H1 (cell line): ENCODE measurements around the gene TMEM106C. TPM values are rescaled to one million over a fixed set of nuclear protein-coding genes. Genes with fewer than 3 reads are reported as not detected.

Source experiments
- ATF3 ChIP-seq: IDR thresholded peaks from 2 replicates; pipeline ENCODE4 v1.6.1; 2011; ENCODE audit warnings: low read depth, mild to moderate bottlenecking, low read length; ENCODE audit not compliant: insufficient read depth
- CTCF ChIP-seq, 3 experiments: IDR thresholded peaks; 1 replicate in 2 of 3; 2 replicates in 1 of 3; pipeline versions ENCODE4 v1.5.1 to v1.6.1; 2011; ENCODE audit warnings: low read length in 3 of 3, mild to moderate bottlenecking in 3 of 3, inconsistent platforms in 2 of 3, low read depth in 1 of 3, moderate library complexity in 1 of 3; ENCODE audit not compliant: insufficient read depth in 1 of 3; ENCODE audit errors: control extremely low read depth in 1 of 3
- EP300 ChIP-seq, 2 experiments: IDR thresholded peaks; 1 replicate in 1 of 2; 2 replicates in 1 of 2; pipeline ENCODE4 v1.6.1; 2011 to 2012; ENCODE audit warnings: low read depth in 2 of 2, low read length in 2 of 2, mild to moderate bottlenecking in 2 of 2, borderline replicate concordance in 1 of 2, inconsistent platforms in 1 of 2, moderate library complexity in 1 of 2
- MAX ChIP-seq: IDR thresholded peaks from 2 replicates; pipeline ENCODE4 v1.6.1; 2012; ENCODE audit warnings: inconsistent platforms
- POLR2AphosphoS5 ChIP-seq: IDR thresholded peaks from 2 replicates; pipeline ENCODE4 v1.6.1; 2011; ENCODE audit warnings: low read depth, low read length
- RAD21 ChIP-seq, 2 experiments: IDR thresholded peaks in 1 of 2; conservative IDR thresholded peaks in 1 of 2; 2 replicates each; pipeline ENCODE4 v1.6.1; 2011; ENCODE audit warnings: low read depth in 2 of 2, low read length in 2 of 2, improper control_type of control experiment in 1 of 2, inconsistent platforms in 1 of 2, mild to moderate bottlenecking in 1 of 2, moderate library complexity in 1 of 2
- RXRA ChIP-seq: IDR thresholded peaks from 2 replicates; pipeline ENCODE4 v1.6.1; 2011; ENCODE audit warnings: low read depth, mild to moderate bottlenecking, low read length, moderate library complexity; ENCODE audit not compliant: insufficient read depth
- TBP ChIP-seq: IDR thresholded peaks from 2 replicates; pipeline ENCODE4 v1.6.1; 2011; ENCODE audit warnings: low read depth, low read length, improper control_type of control experiment
- TEAD4 ChIP-seq: IDR thresholded peaks from 2 replicates; pipeline ENCODE4 v1.6.1; 2012; ENCODE audit warnings: low read depth, low read length, inconsistent platforms, mixed read lengths
- polyA plus RNA-seq, 7 experiments: library from polyadenylated mRNA; depleted of rRNA in 3 of 7; stranded (reverse) in 5 of 7; unstranded in 2 of 7; fragments of >200 nt in 5 of 7; fragments of 200-250 nt in 2 of 7; gene quantifications; 1 replicate in 5 of 7; 2 replicates in 1 of 7; 4 replicates in 1 of 7; pipeline versions ENCODE4 v1.2.1 to v1.2.3, GENCODE V29; 2011 to 2013; ENCODE audit warnings: missing spikeins in 2 of 7, mixed read lengths in 2 of 7
- total RNA-seq: library from RNA; stranded (reverse); fragmentation: NEBNext Ultra II Directional; extraction: Animal tissue kit (Norgen Biotek cat#: 25700); gene quantifications from 2 replicates; pipeline ENCODE4 v1.2.1, GENCODE V29; 2021

TMEM106C gene
- total and polyA plus RNA-seq, 2 of the 8 experiments (the other 6 are each of a cell fraction or from before 2014, with no cell fraction given): 36.6 to 45.3 TPM

- TF ChIP-seq EP300 (IDR thresholded peaks at IDR 0.05; ENCODE audit: borderline replicate concordance in 1 of 2, low read depth in 2 of 2, low read length in 2 of 2): no peak
- 0 out of 2 replicates have a peak, but pooled peaks have one; percentile 25 for TF ChIP-seq TBP
- peak in 1 of 2 experiments; percentile 5; a peak in 1 of 4 replicates for TF ChIP-seq RAD21 (IDR thresholded peaks at IDR 0.05 in 1 of 2, conservative IDR thresholded peaks at IDR 0.05 in 1 of 2; ENCODE audit: low read depth in 2 of 2, low read length in 2 of 2)
- TF ChIP-seq RXRA: no peak
- no peak for TF ChIP-seq POLR2AphosphoS5
- peak; percentile 69; the same call in 1 of the 2 replicates for TF ChIP-seq TEAD4
- no peak for TF ChIP-seq ATF3
- TF ChIP-seq CTCF (IDR thresholded peaks at IDR 0.05; ENCODE audit: control extremely low read depth in 1 of 3, insufficient read depth in 1 of 3, low read depth in 1 of 3, low read length in 3 of 3): peak in 1 of 3 experiments; percentile 7; a peak in 1 of 4 replicates
- TF ChIP-seq MAX: peak; percentile 81
These were observed 37.6 kb downstream of the TMEM106C start (continued) for GRCh38 chr12:48000878-48001504.
